GM19372 (cell line): ENCODE results near the gene PDXK.

Experiments used
- ATAC-seq: cut with Tn5 transposase; IDR thresholded peaks from one replicate; pipeline ENCODE4 v1.9.1; 2021; ENCODE audit warnings: mild to moderate bottlenecking, low read depth, moderate library complexity; ENCODE audit not compliant: unreplicated experiment

Gene PDXK

GRCh38 chr21:43759651-43760050, 40.7 kb downstream of the PDXK start:
- no peak for ATAC-seq

GRCh38 chr21:43760391-43760958, 41.5 kb downstream of the PDXK start:
- ATAC-seq = no peak

DNA sequence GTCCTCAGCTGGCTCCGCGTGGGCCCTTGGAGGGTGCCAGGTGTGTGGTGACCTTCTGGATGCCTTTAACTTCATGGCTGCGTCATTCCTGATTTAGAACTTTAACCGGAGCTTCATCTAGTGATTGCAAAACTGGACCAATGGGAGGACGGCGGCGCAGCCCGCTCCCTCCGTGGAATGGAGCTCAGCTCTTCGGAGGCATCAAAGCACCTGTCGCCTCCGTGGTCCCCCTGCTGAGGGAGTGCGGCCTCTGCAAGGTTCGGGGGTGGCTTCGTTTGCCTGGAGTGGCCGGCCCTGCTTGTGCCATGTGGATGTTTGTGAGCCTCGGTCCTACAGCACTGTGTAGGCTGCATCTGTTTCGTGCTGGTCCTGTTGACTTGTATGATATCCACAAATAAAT, 43.0 kb downstream of the PDXK start:
- ATAC-seq = no peak

GRCh38 chr21:43762303-43763128, 43.6 kb downstream of the PDXK start:
- no peak for ATAC-seq

DNA sequence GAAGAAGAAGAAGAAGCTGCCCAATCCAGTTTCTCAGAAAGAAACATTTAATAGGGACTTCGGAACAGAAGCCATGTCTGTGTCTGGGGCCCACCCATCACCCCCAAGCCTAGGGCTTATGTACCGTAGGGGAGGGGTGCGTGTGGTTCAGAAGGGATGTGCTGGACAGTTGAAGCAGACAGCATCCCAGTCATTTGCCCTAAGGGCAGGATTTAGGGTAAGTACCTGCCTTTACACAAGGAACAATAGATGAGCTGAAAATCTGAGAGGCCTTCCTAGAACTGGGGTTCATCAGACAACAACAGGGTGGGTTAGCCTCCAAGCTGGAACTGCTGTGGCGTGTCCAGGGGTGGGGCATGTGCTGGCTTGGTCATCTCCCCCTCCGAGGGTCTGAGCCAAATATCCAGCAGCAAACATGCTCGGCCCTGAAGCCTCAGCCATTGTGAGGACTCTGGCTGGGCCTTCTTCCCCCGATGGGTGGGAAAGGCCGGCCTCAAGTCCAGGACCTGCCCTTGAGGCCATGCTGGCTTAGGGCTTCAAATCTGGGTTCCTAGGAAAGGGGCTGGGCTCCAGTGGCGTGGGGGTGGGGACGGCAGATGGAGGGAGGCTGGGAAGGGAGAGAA, 45.1 kb downstream of the PDXK start:
- ATAC-seq = no peak

DNA sequence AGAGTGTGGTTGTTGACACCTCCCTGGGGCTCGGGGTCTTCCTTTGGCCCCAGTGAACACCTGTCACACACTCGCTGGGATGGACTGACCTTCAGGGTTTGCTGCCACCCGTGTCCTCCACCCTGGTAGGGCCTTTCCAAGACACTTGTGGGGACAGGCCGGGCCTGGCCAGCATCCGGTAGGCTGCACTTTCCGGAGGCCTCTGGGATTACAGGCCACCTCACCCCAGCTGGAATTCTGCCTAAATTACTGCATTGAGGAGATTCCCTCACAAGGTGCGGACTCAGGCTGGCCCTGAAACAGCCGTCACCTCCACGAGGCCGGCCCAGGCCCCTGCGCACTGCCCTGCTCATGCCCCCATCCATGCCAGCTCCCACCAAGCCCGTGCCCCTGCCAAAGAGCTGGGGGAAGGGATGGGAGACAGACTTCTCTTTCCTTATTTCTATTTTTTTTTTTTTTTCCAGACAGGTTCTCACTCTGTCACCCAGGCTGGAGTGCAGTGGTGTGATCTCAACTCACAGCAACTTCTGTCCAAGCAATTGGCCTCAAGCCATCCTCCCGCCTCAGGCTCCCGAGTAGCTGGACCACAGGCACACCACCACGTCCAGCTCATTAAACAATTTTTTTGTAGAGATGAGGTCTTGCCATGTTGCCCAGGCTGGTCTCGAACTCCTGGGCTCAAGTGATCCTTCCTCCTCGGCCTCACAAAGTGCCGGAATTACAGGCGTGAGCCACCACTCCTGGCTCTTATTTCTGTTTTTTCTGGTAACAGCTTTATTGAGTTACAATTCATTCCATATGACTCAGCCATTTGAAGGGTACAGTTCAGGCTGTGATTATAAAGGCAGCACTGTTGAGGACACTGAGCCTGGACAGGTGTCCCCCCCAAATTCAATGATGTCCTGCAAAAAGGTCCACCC, 45.9 kb downstream of the PDXK start:
- ATAC-seq = no peak

DNA sequence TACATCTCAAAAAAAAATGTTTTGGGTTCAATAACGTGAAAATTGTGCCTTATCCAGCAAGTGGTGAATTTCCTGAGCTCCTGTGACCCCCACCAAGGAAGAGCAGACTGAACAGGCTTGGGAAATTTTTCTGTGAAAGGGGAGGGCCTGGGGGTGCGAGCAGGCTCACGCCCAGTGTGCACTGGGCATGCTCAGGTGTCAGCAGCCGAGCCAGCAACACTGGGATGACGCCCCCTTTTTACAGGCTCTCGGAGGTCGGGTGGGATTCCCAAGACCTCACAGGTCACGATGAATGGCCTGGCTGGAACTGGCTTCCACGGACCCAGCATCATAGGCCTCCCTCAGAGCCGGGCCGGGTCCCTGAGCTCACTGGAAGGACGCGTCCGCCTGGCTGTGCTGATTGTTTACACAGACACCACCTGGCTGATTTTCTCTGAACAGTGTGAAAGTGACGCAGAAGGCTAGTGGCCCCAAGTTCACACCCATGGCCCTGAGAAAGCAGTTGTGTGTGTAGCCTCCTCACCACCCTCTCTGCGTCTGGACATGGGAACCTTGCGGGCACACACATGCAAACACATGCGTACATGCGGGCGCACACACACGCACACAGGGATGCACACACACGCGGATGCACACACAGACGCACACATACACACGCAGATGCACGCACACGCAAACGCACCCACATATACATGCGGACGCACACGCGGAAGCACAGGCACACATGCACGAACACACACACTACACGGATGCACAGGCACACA, 48.0 kb downstream of the PDXK start:
- no peak for ATAC-seq

DNA sequence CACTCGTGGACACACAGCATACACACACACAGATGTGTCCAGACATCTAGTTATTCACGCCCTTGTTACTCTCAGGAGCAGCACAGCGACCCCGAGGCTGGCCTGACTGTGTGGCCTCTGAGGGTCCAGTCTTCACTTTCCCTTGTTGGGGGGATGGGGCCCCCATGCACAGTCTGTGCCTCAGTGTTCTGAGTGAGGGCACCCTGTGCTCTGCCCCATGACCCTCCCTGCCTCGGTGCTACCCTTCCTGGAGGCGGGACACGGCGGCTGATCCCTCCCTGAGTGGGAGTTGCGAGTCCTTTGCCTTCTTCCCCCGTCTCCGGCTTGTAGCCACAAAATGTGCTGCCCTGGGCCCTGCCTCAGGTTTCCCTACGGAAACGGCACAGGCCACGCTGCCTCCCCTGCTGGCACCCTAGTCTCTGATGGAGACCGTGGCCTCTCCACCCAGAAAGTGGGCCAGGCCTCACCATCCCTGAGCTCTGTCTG, 48.6 kb downstream of the PDXK start:
- no peak for ATAC-seq

DNA sequence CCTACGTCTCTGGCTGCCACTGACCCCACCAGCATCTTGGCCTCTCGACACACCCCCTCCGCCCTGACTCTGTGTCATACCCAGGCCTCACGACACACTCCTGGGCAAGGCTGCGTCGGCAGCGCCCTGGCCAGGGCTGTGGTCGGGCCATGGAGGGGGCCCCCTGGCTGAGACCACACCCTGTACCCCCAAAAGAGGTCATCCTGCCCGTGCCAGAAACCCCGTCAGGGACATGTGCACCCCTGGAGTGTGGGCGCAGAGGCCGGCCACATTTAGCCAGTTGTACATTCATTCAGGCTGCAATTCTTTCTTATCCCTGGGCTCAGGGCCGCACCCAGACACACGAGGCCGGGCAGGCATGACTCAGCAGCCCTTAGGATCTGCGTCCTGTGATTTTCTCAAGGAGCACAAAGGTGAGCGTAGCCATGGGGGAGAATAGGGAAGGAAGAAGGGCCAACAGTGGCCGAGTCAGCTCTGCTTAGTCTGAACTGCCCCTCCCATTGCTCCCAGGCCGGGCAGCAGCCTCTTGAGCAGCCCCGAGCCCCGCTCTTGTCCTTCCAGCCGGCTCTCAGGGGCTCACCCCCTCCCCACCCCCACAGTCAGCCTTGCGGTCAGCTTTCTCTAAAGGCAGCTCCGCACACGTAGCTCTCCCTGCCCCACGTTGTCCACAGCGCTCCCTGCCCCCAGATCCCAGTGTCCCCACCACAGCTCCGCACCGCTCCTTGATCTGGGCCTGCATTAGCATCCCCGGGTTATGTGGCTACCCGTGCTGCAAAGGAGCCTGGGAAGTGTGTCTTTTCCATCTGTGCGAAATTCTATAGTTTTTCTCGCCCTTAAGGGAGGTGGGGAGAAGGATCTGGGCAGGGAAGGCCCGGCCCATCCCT, 49.3 kb downstream of the PDXK start:
- no peak for ATAC-seq

- no peak for ATAC-seq
These were observed 49.9 kb downstream of the PDXK start for GRCh38 chr21:43768868-43769167.

DNA sequence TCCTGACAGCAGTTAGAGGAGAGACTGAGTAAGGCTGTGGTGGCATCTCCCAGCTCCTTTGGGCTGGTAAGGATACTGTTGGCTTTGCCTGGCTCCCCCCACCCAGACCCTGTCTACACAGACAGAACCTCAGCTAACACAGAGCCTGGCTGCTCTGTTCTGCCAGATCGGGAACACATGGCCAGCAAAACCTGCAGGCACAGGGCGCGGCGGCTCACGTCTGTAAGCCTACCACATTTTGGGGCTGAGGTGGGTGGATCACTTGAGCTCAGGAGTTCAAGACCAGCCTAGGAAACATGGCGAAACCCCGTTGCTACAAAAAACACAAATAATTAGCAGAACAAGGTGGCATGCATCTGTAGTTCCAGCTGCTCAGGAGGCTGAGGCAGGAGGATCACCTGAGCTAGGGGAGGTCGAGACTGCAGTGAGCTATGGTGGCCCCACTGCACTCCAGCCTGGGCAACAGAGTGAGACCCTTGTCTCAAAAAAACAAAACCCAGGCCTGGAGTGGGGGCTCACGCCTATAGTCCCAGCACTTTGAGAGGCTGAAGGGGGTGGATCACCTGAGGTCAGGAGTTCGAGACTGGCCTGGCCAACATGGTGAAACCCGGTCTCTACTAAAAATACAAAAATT, 50.5 kb downstream of the PDXK start:
- no peak for ATAC-seq

- no peak for ATAC-seq
These were observed 51.2 kb downstream of the PDXK start for GRCh38 chr21:43770066-43770655.

- no peak for ATAC-seq
These were observed 52.3 kb downstream of the PDXK start for GRCh38 chr21:43771199-43771675.

GRCh38 chr21:43771698-43772424, 52.9 kb downstream of the PDXK start:
- no peak for ATAC-seq

DNA sequence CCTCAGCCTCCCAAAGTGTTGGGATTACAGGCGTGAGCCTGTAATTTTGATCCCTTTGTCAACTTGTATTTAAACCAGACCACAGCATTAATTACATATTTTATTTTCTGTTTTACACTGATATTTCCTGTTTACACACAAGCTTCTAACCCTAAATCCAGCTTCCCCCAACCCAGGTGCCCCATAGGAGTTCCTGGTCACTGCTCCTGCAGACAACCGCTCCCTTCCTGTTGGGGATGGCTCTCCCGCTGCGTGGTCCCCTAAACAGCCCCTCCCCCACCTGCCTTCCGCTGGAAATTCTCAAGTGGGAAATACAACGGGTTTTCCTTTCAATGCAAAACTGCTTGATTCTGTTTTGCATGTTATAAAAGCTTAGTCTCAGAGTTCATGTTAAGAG, 53.5 kb downstream of the PDXK start:
- no peak for ATAC-seq

DNA sequence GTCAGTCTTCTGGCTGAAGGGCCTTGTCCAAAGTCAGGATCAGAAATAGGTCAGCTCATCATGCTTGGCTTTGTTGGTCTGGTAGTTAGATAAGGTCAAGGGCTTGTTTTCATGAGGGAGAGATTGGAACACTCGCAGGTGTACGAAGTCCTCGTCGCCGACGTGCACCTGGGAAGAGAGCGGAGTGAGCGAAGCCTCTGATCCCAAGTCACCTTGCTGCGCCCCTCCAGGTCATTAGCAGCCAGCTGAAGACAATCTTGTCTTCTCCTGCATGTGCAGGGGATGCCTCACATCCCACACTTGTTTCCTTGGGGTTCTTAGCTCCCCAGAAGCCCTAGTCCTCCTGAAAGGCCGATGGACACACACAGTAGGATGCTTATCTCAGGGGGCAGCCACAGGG, 55.2 kb downstream of the PDXK start:
- ATAC-seq = no peak

DNA sequence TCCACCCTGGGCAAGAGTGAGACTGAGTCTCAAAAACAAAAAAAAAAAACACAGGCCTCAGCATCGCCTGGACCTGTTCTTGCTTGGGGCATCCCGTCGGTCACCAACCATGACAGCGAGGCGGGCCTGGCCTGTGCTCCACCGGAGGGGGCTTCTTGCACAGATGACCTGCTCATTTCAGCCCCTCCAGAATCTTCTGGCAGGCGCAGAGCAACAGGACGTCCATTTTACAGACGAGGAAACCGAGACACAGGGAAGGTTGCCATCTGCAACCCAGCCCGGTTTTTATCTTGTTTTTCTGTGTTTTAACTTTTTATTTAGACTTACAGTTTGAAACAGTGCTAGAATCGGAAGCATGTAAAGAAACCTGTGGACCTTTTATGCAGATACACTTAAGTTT, 56.3 kb downstream of the PDXK start:
- no peak for ATAC-seq
